ENCODE results near the gene ASPHD1. TPM values are rescaled to one million over a fixed set of nuclear protein-coding genes. Genes with fewer than 3 reads are reported as not detected.

Gene ASPHD1
- total and polyA plus RNA-seq, 2 of the 8 experiments (the other 6 are each of a cell fraction or from before 2014, with no cell fraction given) = 14.5 to 18.6 TPM

DNA sequence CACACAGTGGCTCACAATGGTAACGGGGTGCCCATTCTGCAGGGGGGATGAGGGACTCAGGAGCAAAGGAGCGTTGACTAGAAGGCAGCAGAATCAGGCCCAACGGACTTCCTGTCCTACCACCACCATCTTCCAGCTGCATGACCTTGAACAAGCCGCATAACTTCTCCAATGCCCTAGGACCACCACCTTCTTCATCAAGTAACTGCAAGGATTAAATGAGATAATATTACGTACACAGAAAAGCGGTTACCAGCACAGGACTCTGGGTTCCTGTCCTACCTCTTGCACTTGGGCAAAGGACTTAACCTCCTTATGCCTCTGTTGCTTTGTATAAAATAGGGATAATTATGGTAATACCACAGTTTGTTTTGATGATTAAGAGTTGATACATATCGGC lies 4.7 kb downstream of the ASPHD1 start (continued):
- TF ChIP-seq HDAC6 (IDR thresholded peaks at IDR 0.05; ENCODE audit: low read depth, low read length) (no peak), CTBP2 (IDR thresholded peaks at IDR 0.05; ENCODE audit: borderline replicate concordance, insufficient read depth, insufficient read length, low read length) (no peak), CBX5 (IDR thresholded peaks at IDR 0.05; ENCODE audit: low read depth, low read length) (no peak), EZH2 (IDR thresholded peaks at IDR 0.05; ENCODE audit: low read depth, low read length, severe bottlenecking) (no peak)

Measured in H1 (cell line).